Urothelium cell line (cell line): Measurements from ENCODE around the gene LELP1.
"Not testable (repeated sequence)": the region's sequence is repeated elsewhere in the genome, so short reads cannot be mapped to it uniquely, and the experiment has no call there.

Experiments
- DNase-seq: peaks from one replicate; pipeline ENCODE4 v3.0.0; 2011; ENCODE audit warnings: low spot score, mixed read lengths
- FAIRE-seq: peaks from 2 replicates; lab custom pipeline; 2011; peaks lifted over from hg19 to GRCh38; lab: Jason Lieb, UNC

Gene LELP1

GRCh38 chr1:153227810-153228209 is 24.6 kb downstream of the LELP1 start:
- no peak for FAIRE-seq
- no peak for DNase-seq

GRCh38 chr1:153228491-153228890 is 25.3 kb downstream of the LELP1 start:
- FAIRE-seq: no peak
- no peak for DNase-seq

- FAIRE-seq: peak; percentile 55
- not testable (repeated sequence) for DNase-seq
Observed at GRCh38 chr1:153229076-153229829, 26.0 kb downstream of the LELP1 start.

- no peak for DNase-seq
- no peak for FAIRE-seq
Observed at GRCh38 chr1:153231363-153231762, 28.1 kb downstream of the LELP1 start.

- no peak for FAIRE-seq
- DNase-seq: no peak
Observed at GRCh38 chr1:153231785-153232184, 28.6 kb downstream of the LELP1 start.

GRCh38 chr1:153232553-153232952 is 29.3 kb downstream of the LELP1 start:
- no peak for FAIRE-seq
- no peak for DNase-seq

- DNase-seq: no peak
- FAIRE-seq: no peak
Observed at GRCh38 chr1:153233448-153233847, 30.2 kb downstream of the LELP1 start.

- FAIRE-seq (peak; percentile 81), DNase-seq (no peak)
Observed at GRCh38 chr1:153238527-153238926, 35.3 kb downstream of the LELP1 start.

- DNase-seq (no peak), FAIRE-seq (no peak)
Observed at GRCh38 chr1:153242160-153242559, 38.9 kb downstream of the LELP1 start.

- no peak for FAIRE-seq
- DNase-seq: no peak
Observed at GRCh38 chr1:153245466-153245865, 42.2 kb downstream of the LELP1 start.

- FAIRE-seq (no peak), DNase-seq (no peak)
Observed at GRCh38 chr1:153246018-153246417, 42.8 kb downstream of the LELP1 start.

GRCh38 chr1:153246825-153247224 is 43.6 kb downstream of the LELP1 start:
- no peak for FAIRE-seq
- no peak for DNase-seq

GRCh38 chr1:153248176-153248879 is 45.1 kb downstream of the LELP1 start:
- FAIRE-seq: no peak
- no peak for DNase-seq

- FAIRE-seq (no peak), DNase-seq (no peak)
Observed at GRCh38 chr1:153250166-153250565, 46.9 kb downstream of the LELP1 start.

GRCh38 chr1:153251087-153251486 is 47.9 kb downstream of the LELP1 start:
- FAIRE-seq: no peak
- DNase-seq: no peak

GRCh38 chr1:153251562-153251961 is 48.3 kb downstream of the LELP1 start:
- DNase-seq (no peak), FAIRE-seq (no peak)

GRCh38 chr1:153251988-153252387 is 48.8 kb downstream of the LELP1 start:
- DNase-seq (no peak), FAIRE-seq (no peak)

GRCh38 chr1:153253076-153253475 is 49.8 kb downstream of the LELP1 start:
- FAIRE-seq (no peak), DNase-seq (no peak)

GRCh38 chr1:153253693-153254092 is 50.5 kb downstream of the LELP1 start:
- DNase-seq (no peak), FAIRE-seq (no peak)
